Skin epidermis (tissue), 12 donors: ENCODE results near the gene CEP112.

Source experiments
- H3K27ac ChIP-seq, 21 experiments: fragments of 200-600 bp; sonication (generic) in 11 of 21; one replicate each; pipeline ENCODE4 v1.5.0; 2020; ENCODE audit warnings: mild to moderate bottlenecking in 3 of 21, inconsistent platforms in 2 of 21, moderate library complexity in 2 of 21
- H3K4me3 ChIP-seq, 7 experiments: fragments of 200-600 bp; sonication (generic) in 2 of 7; one replicate each; pipeline ENCODE4 v1.5.0; 2020; ENCODE audit warnings: inconsistent platforms in 2 of 7, mild to moderate bottlenecking in 2 of 7, moderate library complexity in 1 of 7

CEP112 gene

GRCh38 chr17:65655706-65656105 is 536.2 kb downstream of the CEP112 start:
- Histone ChIP-seq H3K4me3 (no peak overlapping the region), H3K27ac (no peak overlapping the region)

GRCh38 chr17:65644545-65644944 is 547.4 kb downstream of the CEP112 start:
- Histone ChIP-seq H3K4me3 (no peak overlapping the region), H3K27ac (no peak overlapping the region)

- Histone ChIP-seq H3K4me3 (no peak overlapping the region), H3K27ac (no peak overlapping the region)
Measured at GRCh38 chr17:65638221-65638975, 553.5 kb downstream of the CEP112 start.

- Histone ChIP-seq H3K4me3 (no peak overlapping the region), H3K27ac (no peak overlapping the region)
Measured at GRCh38 chr17:65637786-65638185, 554.1 kb downstream of the CEP112 start.

GRCh38 chr17:65634533-65634932 is 557.4 kb downstream of the CEP112 start:
- Histone ChIP-seq H3K27ac (peak overlapping the region in 3 of 21 experiments; percentile 12 to 55 (median 30)), H3K4me3 (no peak overlapping the region)

GRCh38 chr17:65633988-65634387 is 557.9 kb downstream of the CEP112 start:
- no peak overlapping the region for H3K4me3 ChIP-seq
- H3K27ac ChIP-seq: peak overlapping the region in 3 of 21 experiments; percentile 9 to 55 (median 46)

GRCh38 chr17:65633146-65633881 is 558.6 kb downstream of the CEP112 start:
- Histone ChIP-seq H3K27ac (peak overlapping the region in 3 of 21 experiments; percentile 9 to 46 (median 12)), H3K4me3 (no peak overlapping the region)

GRCh38 chr17:65630502-65630901 is 561.4 kb downstream of the CEP112 start:
- Histone ChIP-seq H3K4me3 (no peak overlapping the region), H3K27ac (no peak overlapping the region)

- H3K4me3 ChIP-seq: no peak overlapping the region
- H3K27ac ChIP-seq: peak overlapping the region in 1 of 21 experiments; percentile 27
Measured at GRCh38 chr17:65629234-65629690, 562.7 kb downstream of the CEP112 start.

- no peak overlapping the region for H3K4me3 ChIP-seq
- H3K27ac ChIP-seq: peak overlapping the region in 1 of 21 experiments; percentile 27
Measured at GRCh38 chr17:65628644-65629036, 563.3 kb downstream of the CEP112 start.

- Histone ChIP-seq H3K27ac (no peak overlapping the region), H3K4me3 (no peak overlapping the region)
Measured at GRCh38 chr17:65627891-65628643, 563.9 kb downstream of the CEP112 start.

GRCh38 chr17:65627108-65627507 is 564.8 kb downstream of the CEP112 start:
- Histone ChIP-seq H3K4me3 (no peak overlapping the region), H3K27ac (no peak overlapping the region)

GRCh38 chr17:65626451-65626850 is 565.5 kb downstream of the CEP112 start:
- Histone ChIP-seq H3K27ac (no peak overlapping the region), H3K4me3 (no peak overlapping the region)

- H3K4me3 ChIP-seq: no peak overlapping the region
- no peak overlapping the region for H3K27ac ChIP-seq
Measured at GRCh38 chr17:65618516-65618915, 573.4 kb downstream of the CEP112 start.

- Histone ChIP-seq H3K4me3 (no peak overlapping the region), H3K27ac (no peak overlapping the region)
Measured at GRCh38 chr17:65617496-65617895, 574.4 kb downstream of the CEP112 start.

GRCh38 chr17:65609749-65610148 is 582.2 kb downstream of the CEP112 start:
- H3K27ac ChIP-seq: peak overlapping the region in 1 of 21 experiments; percentile 47
- H3K4me3 ChIP-seq: no peak overlapping the region

GRCh38 chr17:65609286-65609685 is 582.6 kb downstream of the CEP112 start:
- no peak overlapping the region for H3K27ac ChIP-seq
- no peak overlapping the region for H3K4me3 ChIP-seq

GRCh38 chr17:65604070-65604469 is 587.9 kb downstream of the CEP112 start:
- Histone ChIP-seq H3K27ac (no peak overlapping the region), H3K4me3 (no peak overlapping the region)

GRCh38 chr17:65601881-65602280 is 590.1 kb downstream of the CEP112 start:
- Histone ChIP-seq H3K4me3 (no peak overlapping the region), H3K27ac (no peak overlapping the region)

- no peak overlapping the region for H3K27ac ChIP-seq
- H3K4me3 ChIP-seq: no peak overlapping the region
Measured at GRCh38 chr17:65601145-65601544, 590.8 kb downstream of the CEP112 start.
